GM12878 (cell line): ENCODE data around the gene SPCS3.

ENCODE experiments used
- BMI1 ChIP-seq: fragments of 450-650 bp; IDR thresholded peaks from 2 replicates; pipeline ENCODE4 v1.6.1; 2016; ENCODE audit warnings: mild to moderate bottlenecking, moderate library complexity, borderline replicate concordance
- BRCA1 ChIP-seq: IDR thresholded peaks from 2 replicates; pipeline ENCODE4 v1.6.1; 2011; ENCODE audit warnings: low read depth, low read length, improper control_type of control experiment
- EP300 ChIP-seq, 2 experiments: fragments of 150-350 bp in 1 of 2; IDR thresholded peaks; 2 replicates each; pipeline ENCODE4 v1.6.1; 2011 to 2012; ENCODE audit warnings: low read depth in 2 of 2, low read length in 2 of 2, borderline replicate concordance in 1 of 2, improper control_type of control experiment in 1 of 2, inconsistent platforms in 1 of 2; ENCODE audit not compliant: control insufficient read depth in 1 of 2
- EZH2 ChIP-seq: IDR thresholded peaks from 2 replicates; pipeline ENCODE4 v1.6.1; 2012; ENCODE audit warnings: low read depth, mild to moderate bottlenecking, control low read depth, inconsistent platforms, low read length, borderline replicate concordance; ENCODE audit not compliant: control insufficient read depth
- HDAC6 ChIP-seq: fragments of 200-600 bp; sonication (generic); IDR thresholded peaks from one replicate; pipeline ENCODE4 v1.8.0; 2017; ENCODE audit warnings: antibody characterized with exemption; ENCODE audit not compliant: unreplicated experiment
- JUND ChIP-seq: IDR thresholded peaks from 2 replicates; pipeline ENCODE4 v1.6.1; 2012; ENCODE audit warnings: low read depth, mild to moderate bottlenecking, low read length, improper control_type of control experiment, moderate library complexity
- POLR2AphosphoS5 ChIP-seq: IDR thresholded peaks from 2 replicates; pipeline ENCODE4 v1.6.1; 2011; ENCODE audit warnings: mild to moderate bottlenecking, low read length, inconsistent platforms
- SPI1 ChIP-seq: IDR thresholded peaks from 2 replicates; pipeline ENCODE4 v1.6.1; 2011; ENCODE audit warnings: low read depth, mild to moderate bottlenecking, low read length, moderate library complexity, borderline replicate concordance; ENCODE audit not compliant: insufficient read depth
- SREBF1 ChIP-seq: IDR thresholded peaks from 2 replicates; pipeline ENCODE4 v1.6.1; 2012; ENCODE audit warnings: mild to moderate bottlenecking, low read length
- YY1 ChIP-seq: IDR thresholded peaks from 2 replicates; pipeline ENCODE4 v1.6.1; 2011; ENCODE audit warnings: low read depth, mild to moderate bottlenecking, low read length
- ZZZ3 ChIP-seq: IDR thresholded peaks from 2 replicates; pipeline ENCODE4 v1.6.1; 2011; ENCODE audit warnings: low read depth; ENCODE audit not compliant: control insufficient read depth, insufficient read length
- TF ChIP-seq, protein P1 (sequence below), 3 experiments: IDR thresholded peaks in 2 of 3; conservative IDR thresholded peaks in 1 of 3; 2 replicates each; pipeline ENCODE4 v1.5.1; 2011; ENCODE audit warnings: low read depth in 3 of 3, low read length in 3 of 3, mild to moderate bottlenecking in 3 of 3, control low read depth in 2 of 3, moderate library complexity in 2 of 3, inconsistent platforms in 1 of 3, mixed read lengths in 1 of 3; ENCODE audit not compliant: control insufficient read depth in 2 of 3, insufficient read depth in 1 of 3; ENCODE audit errors: extremely low read depth in 1 of 3
- TF ChIP-seq, protein P2 (sequence below): fragments of 150-350 bp; IDR thresholded peaks from 2 replicates; pipeline ENCODE4 v1.6.1; 2016; ENCODE audit warnings: low read depth, low read length

DNA sequence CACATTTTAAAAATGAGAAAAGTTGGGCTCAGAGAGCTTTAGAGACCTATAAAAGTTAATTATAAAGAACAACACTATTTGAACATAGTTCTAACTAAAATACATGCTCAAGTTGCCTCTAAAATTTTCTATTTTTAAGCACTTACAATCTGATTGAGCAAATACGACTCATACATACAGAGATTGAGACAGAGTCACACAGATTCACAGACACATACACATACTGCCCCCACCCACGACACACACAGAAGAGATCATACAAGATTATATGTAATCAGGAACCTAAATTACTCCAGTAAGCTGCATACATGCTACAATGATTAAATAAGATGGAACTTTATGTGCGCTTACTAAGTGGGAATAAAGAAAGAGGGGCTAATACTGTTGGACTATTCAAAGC, 48.0 kb upstream of the SPCS3 start:
- TF ChIP-seq EZH2, result no peak
- no peak for TF ChIP-seq POLR2AphosphoS5
- TF ChIP-seq YY1, result no peak
- no peak for TF ChIP-seq ZZZ3
- TF ChIP-seq EP300 (IDR thresholded peaks at IDR 0.05; ENCODE audit: borderline replicate concordance in 1 of 2, control insufficient read depth in 1 of 2, low read depth in 2 of 2, low read length in 2 of 2), result no peak
- TF ChIP-seq SPI1, result no peak
- TF ChIP-seq, protein P1, sequence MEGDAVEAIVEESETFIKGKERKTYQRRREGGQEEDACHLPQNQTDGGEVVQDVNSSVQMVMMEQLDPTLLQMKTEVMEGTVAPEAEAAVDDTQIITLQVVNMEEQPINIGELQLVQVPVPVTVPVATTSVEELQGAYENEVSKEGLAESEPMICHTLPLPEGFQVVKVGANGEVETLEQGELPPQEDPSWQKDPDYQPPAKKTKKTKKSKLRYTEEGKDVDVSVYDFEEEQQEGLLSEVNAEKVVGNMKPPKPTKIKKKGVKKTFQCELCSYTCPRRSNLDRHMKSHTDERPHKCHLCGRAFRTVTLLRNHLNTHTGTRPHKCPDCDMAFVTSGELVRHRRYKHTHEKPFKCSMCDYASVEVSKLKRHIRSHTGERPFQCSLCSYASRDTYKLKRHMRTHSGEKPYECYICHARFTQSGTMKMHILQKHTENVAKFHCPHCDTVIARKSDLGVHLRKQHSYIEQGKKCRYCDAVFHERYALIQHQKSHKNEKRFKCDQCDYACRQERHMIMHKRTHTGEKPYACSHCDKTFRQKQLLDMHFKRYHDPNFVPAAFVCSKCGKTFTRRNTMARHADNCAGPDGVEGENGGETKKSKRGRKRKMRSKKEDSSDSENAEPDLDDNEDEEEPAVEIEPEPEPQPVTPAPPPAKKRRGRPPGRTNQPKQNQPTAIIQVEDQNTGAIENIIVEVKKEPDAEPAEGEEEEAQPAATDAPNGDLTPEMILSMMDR (IDR thresholded peaks at IDR 0.05 in 2 of 3, conservative IDR thresholded peaks at IDR 0.05 in 1 of 3; ENCODE audit: control insufficient read depth in 2 of 3, extremely low read depth in 1 of 3, insufficient read depth in 1 of 3, low read depth in 3 of 3, low read length in 3 of 3), result no peak
- no peak for TF ChIP-seq SREBF1
- TF ChIP-seq, protein P2, sequence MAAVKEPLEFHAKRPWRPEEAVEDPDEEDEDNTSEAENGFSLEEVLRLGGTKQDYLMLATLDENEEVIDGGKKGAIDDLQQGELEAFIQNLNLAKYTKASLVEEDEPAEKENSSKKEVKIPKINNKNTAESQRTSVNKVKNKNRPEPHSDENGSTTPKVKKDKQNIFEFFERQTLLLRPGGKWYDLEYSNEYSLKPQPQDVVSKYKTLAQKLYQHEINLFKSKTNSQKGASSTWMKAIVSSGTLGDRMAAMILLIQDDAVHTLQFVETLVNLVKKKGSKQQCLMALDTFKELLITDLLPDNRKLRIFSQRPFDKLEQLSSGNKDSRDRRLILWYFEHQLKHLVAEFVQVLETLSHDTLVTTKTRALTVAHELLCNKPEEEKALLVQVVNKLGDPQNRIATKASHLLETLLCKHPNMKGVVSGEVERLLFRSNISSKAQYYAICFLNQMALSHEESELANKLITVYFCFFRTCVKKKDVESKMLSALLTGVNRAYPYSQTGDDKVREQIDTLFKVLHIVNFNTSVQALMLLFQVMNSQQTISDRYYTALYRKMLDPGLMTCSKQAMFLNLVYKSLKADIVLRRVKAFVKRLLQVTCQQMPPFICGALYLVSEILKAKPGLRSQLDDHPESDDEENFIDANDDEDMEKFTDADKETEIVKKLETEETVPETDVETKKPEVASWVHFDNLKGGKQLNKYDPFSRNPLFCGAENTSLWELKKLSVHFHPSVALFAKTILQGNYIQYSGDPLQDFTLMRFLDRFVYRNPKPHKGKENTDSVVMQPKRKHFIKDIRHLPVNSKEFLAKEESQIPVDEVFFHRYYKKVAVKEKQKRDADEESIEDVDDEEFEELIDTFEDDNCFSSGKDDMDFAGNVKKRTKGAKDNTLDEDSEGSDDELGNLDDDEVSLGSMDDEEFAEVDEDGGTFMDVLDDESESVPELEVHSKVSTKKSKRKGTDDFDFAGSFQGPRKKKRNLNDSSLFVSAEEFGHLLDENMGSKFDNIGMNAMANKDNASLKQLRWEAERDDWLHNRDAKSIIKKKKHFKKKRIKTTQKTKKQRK, result no peak
- TF ChIP-seq BRCA1, result no peak
- no peak for TF ChIP-seq HDAC6
- TF ChIP-seq JUND, result no peak
- TF ChIP-seq BMI1, result no peak
